Measurements from ENCODE around the gene RNF38.

Gene RNF38

GRCh38 chr9:36431078-36431477 lies 31.0 kb upstream of the RNF38 start:
- no peak for TF ChIP-seq ZNF510 (tag by site-specific recombination; IDR thresholded peaks at IDR 0.05; ENCODE audit: insufficient replicate concordance)
- no peak for TF ChIP-seq KLF7 (tag by site-specific recombination; IDR thresholded peaks at IDR 0.05; ENCODE audit: borderline replicate concordance)
- TF ChIP-seq, protein P1, sequence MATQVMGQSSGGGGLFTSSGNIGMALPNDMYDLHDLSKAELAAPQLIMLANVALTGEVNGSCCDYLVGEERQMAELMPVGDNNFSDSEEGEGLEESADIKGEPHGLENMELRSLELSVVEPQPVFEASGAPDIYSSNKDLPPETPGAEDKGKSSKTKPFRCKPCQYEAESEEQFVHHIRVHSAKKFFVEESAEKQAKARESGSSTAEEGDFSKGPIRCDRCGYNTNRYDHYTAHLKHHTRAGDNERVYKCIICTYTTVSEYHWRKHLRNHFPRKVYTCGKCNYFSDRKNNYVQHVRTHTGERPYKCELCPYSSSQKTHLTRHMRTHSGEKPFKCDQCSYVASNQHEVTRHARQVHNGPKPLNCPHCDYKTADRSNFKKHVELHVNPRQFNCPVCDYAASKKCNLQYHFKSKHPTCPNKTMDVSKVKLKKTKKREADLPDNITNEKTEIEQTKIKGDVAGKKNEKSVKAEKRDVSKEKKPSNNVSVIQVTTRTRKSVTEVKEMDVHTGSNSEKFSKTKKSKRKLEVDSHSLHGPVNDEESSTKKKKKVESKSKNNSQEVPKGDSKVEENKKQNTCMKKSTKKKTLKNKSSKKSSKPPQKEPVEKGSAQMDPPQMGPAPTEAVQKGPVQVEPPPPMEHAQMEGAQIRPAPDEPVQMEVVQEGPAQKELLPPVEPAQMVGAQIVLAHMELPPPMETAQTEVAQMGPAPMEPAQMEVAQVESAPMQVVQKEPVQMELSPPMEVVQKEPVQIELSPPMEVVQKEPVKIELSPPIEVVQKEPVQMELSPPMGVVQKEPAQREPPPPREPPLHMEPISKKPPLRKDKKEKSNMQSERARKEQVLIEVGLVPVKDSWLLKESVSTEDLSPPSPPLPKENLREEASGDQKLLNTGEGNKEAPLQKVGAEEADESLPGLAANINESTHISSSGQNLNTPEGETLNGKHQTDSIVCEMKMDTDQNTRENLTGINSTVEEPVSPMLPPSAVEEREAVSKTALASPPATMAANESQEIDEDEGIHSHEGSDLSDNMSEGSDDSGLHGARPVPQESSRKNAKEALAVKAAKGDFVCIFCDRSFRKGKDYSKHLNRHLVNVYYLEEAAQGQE (tag by site-specific recombination; IDR thresholded peaks at IDR 0.05), result no peak
- no peak for TF ChIP-seq ZNF473 (tag by site-specific recombination; IDR thresholded peaks at IDR 0.05)
- TF ChIP-seq, protein P2, sequence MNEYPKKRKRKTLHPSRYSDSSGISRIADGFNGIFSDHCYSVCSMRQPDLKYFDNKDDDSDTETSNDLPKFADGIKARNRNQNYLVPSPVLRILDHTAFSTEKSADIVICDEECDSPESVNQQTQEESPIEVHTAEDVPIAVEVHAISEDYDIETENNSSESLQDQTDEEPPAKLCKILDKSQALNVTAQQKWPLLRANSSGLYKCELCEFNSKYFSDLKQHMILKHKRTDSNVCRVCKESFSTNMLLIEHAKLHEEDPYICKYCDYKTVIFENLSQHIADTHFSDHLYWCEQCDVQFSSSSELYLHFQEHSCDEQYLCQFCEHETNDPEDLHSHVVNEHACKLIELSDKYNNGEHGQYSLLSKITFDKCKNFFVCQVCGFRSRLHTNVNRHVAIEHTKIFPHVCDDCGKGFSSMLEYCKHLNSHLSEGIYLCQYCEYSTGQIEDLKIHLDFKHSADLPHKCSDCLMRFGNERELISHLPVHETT (tag by site-specific recombination; IDR thresholded peaks at IDR 0.05), result no peak
- no peak for TF ChIP-seq ZNF140 (tag by site-specific recombination; IDR thresholded peaks at IDR 0.05)
- TF ChIP-seq ZNF280C (tag by site-specific recombination; IDR thresholded peaks at IDR 0.05), result no peak
- Histone ChIP-seq H3K4me1 (ENCODE audit: control insufficient read depth, insufficient read depth, low read length) (no peaks in the 10 kb centered on the region), H3K36me3 (ENCODE audit: control insufficient read depth in 2 of 2, insufficient read depth in 1 of 2, low read length in 2 of 2) (no peaks in the 10 kb centered on the region), H3K27ac (ENCODE audit: extremely low read depth, low read depth, low read length) (no peak overlapping the region), H3K9me3 (ENCODE audit: control insufficient read depth, insufficient read depth, low read depth, low read length) (no peaks in the 10 kb centered on the region), H3K4me3 (ENCODE audit: low read depth, low read length) (no peak overlapping the region)
- ChIA-PET POLR2A (no interaction called here), CTCF (interaction anchor here (0.5 kb wide), 1 partner anchor 298 kb away, joined by 3 read pairs; no protein-coding TSS in a partner anchor)

- Histone ChIP-seq H3K27ac (ENCODE audit: extremely low read depth, low read depth, low read length) (no peak overlapping the region), H3K4me1 (ENCODE audit: control insufficient read depth, insufficient read depth, low read length) (no peaks in the 10 kb centered on the region), H3K9me3 (ENCODE audit: control insufficient read depth, insufficient read depth, low read depth, low read length) (no peaks in the 10 kb centered on the region), H3K36me3 (ENCODE audit: control insufficient read depth in 2 of 2, insufficient read depth in 1 of 2, low read length in 2 of 2) (no peaks in the 10 kb centered on the region), H3K4me3 (ENCODE audit: low read depth, low read length) (no peak overlapping the region)
- no peak for TF ChIP-seq ZBTB8A (tag by site-specific recombination; IDR thresholded peaks at IDR 0.05)
- no peak for TF ChIP-seq ZBTB48 (tag by site-specific recombination; IDR thresholded peaks at IDR 0.05)
- TF ChIP-seq MYNN (tag by site-specific recombination; IDR thresholded peaks at IDR 0.05; ENCODE audit: borderline replicate concordance), result no peak
- no peak for TF ChIP-seq ZNF501 (tag by site-specific recombination; IDR thresholded peaks at IDR 0.05)
- no peak for TF ChIP-seq ZNF248 (tag by site-specific recombination; IDR thresholded peaks at IDR 0.05)
- TF ChIP-seq ZNF621 (tag by site-specific recombination; IDR thresholded peaks at IDR 0.05), result no peak
- TF ChIP-seq, protein P3, sequence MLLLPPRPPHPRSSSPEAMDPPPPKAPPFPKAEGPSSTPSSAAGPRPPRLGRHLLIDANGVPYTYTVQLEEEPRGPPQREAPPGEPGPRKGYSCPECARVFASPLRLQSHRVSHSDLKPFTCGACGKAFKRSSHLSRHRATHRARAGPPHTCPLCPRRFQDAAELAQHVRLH (tag by site-specific recombination; IDR thresholded peaks at IDR 0.05), result no peak
- no peak for TF ChIP-seq ZNF544 (tag by site-specific recombination; IDR thresholded peaks at IDR 0.05)
- no peak for TF ChIP-seq ZNF560 (tag by site-specific recombination; IDR thresholded peaks at IDR 0.05; ENCODE audit: borderline replicate concordance)
- TF ChIP-seq SP2 (tag by site-specific recombination; IDR thresholded peaks at IDR 0.05), result no peak
- ChIA-PET POLR2A (interaction anchor here (0.6 kb wide), 1 partner anchor 77 kb away, joined by 6 read pairs; no protein-coding TSS in a partner anchor), CTCF (interaction anchor here (1.5 to 3.2 kb wide), 2 partner anchors 19 to 23 kb away, joined by 4 to 25 read pairs; no protein-coding TSS in a partner anchor)
Measured at GRCh38 chr9:36426945-36427344, 26.9 kb upstream of the RNF38 start.

Measured in HEK293 (cell line).